GM19395 (cell line): ENCODE results near the gene TAS1R2.
"Not testable (repeated sequence)": the region's sequence is repeated elsewhere in the genome, so short reads cannot be mapped to it uniquely, and the experiment has no call there.

Experiments
- ATAC-seq: cut with Tn5 transposase; IDR thresholded peaks from one replicate; pipeline ENCODE4 v1.9.1; 2021; ENCODE audit warnings: mild to moderate bottlenecking, moderate library complexity; ENCODE audit not compliant: unreplicated experiment

TAS1R2 gene

DNA sequence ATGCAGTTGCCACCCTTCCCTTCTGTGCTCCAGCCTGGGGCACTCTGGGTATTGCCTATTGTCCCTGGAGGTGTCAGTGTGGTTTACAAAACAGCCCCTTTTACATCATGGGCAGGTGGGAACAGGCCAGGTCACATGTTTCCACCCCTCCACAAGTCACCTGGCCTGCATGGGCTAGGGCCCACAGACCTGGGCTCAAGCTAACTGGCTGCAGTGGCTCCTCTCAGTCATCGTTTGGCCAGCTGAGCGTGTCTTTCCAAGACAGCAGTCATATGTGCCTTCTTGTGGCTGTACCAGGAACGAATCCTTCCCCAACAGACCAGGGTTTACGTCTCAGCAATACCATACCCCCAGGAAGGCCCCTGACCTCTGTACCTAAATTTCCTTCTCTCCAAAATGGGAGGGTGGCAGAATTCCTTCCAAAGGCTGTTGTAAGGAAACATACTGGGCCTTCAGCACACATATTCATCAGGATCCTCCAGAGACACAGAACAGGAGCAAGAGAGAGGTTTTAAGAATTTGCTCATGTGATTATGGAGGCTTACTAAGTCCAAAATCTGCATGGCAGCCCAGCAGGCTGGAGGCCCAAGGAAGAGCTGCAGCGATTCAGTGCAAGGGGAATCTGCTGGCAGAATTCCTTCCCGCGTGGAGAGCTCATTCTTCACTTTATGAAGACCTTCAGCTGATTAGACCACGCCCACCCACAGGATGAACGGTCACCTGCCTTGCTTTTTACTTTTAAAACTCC is 10.6 kb upstream of the TAS1R2 start:
- no peak for ATAC-seq

DNA sequence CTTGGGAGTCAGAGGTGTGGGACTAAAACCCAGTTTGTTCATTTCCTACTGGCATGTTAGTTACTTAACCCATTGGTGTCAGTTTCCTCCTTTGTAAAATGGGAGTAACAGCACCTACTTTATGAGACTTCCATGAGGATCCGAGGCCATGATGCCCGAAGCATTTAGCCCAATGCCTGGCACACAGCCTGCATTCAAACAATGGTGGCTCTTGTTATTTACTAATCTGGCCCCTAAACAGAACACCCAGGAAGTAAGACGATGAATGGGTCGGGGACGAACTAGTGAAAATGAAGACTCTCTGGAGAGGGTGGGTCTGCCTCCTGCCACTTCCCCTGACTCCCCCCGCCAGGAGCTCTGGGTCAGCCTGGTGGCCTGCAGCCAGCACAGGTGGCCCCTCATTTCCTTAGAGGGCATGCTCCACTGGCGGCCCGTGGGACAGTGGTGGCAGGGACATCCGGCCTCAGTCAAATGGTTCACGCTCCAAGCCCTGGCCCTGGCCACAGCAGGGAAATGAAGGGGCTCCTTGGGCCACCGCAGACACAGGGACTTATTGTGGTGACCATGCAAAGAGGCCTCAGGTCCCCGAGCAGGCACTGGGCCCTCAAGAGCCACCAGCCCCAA is 9.5 kb upstream of the TAS1R2 start:
- ATAC-seq = no peak

DNA sequence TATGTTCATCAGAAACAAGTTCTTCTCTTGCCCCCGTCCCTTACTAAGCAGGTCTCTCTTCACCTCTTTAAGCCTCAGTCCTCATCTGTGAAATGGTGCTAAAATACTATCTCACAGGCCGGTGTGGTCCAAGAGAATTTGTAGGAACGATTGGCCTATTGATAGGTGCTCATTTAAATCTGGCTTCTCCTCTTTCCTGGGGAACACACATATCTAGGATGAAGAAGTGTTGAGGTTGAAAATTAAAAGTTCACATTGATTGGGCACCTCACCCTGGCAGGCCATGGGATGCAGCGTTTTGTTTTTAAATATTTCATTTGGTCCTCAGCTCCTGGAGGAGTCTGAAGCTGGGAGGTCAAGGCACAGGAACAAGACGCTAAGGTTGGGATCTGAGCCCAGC is 8.9 kb upstream of the TAS1R2 start:
- no peak for ATAC-seq

DNA sequence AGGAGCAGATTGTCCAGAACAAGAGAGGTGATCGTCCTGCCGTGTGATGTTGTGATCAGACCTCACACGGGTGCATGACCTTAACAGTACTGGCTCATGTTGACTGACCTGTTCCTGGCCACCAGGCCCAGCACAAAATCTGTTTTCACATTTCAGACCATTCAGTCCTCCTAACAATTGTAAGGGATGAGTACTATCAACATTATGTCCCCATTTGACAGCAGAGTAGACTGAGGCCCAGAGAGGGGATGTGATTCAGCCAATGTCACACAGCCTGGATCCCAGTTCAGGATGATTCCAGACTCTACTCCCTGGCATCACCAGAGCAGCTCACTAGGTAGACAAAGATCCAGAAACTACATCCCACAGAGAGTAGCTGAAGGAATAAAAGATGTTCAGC is 7.4 kb upstream of the TAS1R2 start:
- ATAC-seq = no peak

DNA sequence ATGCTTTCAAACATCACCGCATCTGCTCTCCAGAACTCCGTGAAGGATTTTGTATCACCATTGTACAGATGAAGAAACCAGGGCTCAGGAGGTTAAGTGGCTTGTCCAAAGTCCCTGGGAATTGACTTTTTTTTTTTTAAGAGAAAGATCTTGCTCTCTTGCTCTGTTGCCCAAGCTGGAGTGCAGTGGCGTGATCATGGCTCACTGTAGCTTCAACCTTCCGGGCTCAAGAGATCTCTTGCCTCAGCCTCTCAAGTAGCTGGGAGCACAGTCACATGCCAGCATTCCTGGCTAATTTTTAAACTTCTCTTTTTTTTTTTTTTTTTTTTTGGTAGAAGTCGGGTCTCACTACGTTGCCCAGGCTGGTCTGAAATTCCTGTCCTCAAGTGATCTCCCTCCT is 6.9 kb upstream of the TAS1R2 start:
- no peak for ATAC-seq

- no peak for ATAC-seq
Observed at GRCh38 chr1:18865176-18865575, 5.7 kb upstream of the TAS1R2 start.

GRCh38 chr1:18861590-18861989 is 2.1 kb upstream of the TAS1R2 start:
- no peak for ATAC-seq

DNA sequence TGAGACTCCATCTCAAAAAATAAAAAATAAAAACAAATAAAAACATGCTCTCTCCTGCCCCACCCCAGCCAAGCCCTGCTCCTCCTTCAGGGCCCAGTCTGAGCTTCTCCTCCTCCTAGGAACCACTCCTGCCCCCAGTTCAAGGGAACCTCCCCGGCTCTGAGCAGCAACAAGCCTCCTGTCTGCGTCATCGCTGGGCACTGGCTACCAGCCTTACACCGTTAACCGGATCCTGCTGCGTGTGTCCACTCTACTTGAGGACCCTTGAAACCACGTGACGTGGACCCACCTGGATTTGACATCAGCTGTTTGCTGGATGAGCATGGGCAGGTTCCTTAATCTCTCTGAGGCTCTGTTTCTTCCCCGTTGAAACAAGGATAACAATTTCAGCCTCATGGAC is 1.6 kb upstream of the TAS1R2 start:
- ATAC-seq = no peak

DNA sequence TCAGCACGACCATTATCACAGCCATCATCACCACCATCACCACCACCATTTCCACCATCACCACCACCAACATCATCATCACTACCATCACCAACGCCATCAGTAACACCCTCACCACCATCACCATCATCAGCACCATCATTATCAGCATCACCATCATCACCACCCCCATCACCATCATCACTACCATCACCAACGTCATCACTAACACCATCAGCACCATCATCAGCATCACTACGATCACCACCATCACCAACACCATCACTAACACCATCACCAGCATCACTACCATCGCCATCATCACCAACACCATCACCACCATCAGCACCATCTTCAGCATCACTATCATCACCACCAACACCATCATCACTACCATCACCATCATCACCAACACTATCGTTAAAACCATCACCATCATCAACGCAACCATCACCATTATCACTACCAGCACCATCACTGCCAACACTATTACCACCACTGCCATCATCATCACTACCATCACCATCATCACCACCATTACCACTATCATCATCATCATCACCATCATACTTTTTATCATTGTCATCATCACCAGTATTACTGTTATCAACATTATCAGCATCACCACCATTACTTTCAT is 1.3 kb downstream of the TAS1R2 start:
- no peak for ATAC-seq

DNA sequence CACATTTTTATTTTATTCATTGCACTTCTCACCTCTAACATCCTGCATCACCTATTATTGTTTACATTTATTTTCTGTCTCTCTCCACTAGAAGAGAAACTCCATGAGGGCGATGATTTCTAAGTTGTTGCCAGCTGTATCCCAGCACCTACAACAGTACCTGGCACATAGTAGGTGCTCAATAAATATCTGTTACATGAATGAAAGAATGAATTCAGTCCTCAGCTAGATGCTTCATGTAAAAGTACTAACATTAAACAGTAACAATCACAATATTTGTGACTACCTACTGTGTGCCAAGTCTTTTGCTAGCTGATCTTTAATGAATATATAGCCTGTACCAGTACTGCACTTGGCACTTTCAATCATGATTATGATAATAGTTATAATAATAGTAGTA is 3.0 kb downstream of the TAS1R2 start:
- ATAC-seq = no peak

- ATAC-seq = no peak
Observed at GRCh38 chr1:18855573-18855972, 3.9 kb downstream of the TAS1R2 start.

DNA sequence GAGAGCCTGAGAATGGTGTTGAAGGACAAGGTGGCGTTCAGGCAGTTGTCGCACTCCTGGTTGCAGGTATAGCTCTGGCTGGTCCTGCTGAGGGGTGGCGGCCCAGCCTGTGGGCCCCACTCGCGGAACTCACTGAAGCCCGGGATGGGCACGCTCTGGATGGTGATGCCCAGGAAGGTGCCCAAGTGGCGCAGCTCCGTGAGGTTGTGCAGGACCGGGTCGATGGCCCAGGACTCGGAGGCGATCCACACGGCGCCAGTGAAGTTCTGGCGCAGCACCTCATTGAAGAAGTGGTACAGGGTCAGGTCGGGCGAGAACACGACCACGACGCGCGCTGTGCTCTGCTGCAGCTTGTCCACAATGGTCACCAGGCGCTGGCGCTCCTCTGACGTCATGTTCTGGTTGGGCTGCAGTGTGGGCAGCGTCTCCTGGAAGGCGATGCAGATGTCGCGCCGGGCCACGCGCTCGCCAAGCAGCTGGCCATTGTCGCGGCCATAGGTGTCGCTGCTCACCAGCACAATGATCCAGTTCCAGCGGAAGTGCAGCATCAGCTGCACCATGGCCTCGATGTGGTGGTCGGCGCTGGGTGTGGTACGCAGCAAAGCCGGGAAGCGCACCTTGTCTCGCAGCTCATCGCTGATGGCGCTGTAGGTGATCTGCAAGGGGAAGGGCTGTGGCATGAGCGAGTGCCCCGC is 5.0 kb downstream of the TAS1R2 start:
- ATAC-seq = no peak

DNA sequence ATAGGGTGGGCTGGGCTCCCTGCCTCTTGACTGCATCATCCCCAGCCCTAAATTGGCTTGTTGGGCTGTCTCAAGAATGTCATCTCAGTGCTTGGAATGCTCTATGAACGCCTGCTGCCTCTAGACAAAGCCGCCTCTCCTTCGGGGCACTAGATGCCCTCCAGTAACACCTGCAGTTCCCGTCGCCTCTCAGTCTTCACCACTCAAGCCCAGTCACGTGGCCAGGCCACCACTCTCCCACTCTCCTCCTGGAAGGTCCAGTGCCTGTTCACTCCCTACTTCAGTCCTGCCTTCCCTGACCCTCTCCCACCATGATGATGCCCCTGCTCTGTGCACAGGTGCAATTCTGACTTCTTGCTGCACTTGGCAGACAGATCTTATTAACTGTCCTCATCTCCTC is 7.0 kb downstream of the TAS1R2 start:
- no peak for ATAC-seq

DNA sequence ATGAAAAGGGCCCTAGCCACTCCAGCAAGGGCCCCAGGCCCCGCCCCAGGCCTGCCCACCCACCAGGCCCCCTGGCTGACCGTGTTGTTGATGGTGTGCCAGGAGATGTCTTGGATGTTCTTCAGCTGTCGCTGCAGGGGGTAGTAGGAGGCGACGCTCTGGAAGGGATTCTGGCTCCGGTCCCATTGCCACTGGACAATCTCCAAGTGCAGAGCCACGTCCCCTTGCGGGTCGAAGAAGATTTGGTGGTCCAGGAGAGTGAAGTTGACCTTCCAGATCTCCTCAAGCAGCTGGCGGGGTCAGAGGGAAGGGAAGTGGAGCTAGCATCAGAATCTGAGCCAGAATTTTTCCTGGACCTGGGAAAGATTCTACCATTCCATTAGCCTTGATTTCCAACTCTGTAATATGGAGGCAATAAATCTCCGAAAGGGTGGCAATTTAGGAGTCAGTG is 10.2 kb downstream of the TAS1R2 start:
- no peak for ATAC-seq

- ATAC-seq = not testable (repeated sequence)
Observed at GRCh38 chr1:18847723-18848122, 11.7 kb downstream of the TAS1R2 start.

GRCh38 chr1:18840145-18840544 is 19.3 kb downstream of the TAS1R2 start:
- no peak for ATAC-seq

DNA sequence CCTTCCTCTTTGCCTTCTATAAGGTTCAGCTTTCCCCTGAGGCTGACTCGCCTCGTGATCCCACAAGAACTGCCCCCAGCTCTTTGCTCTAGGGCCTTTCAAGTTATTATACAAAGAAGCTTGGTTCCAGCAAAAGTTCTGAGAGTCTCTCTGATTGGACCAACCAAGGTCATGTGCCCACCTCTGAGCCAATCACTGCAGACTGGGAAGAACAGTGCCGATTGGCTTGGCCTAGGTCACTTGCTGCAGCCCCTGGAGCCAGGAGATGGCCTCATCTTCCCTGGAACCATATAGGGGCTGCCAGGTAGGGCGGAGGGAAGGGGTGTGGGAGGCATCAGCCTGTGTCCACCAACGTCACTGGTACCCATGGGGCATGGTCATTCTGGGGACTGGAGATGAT is 22.8 kb downstream of the TAS1R2 start:
- ATAC-seq = no peak

- ATAC-seq = not testable (repeated sequence)
Observed at GRCh38 chr1:18832319-18832718, 27.1 kb downstream of the TAS1R2 start.

DNA sequence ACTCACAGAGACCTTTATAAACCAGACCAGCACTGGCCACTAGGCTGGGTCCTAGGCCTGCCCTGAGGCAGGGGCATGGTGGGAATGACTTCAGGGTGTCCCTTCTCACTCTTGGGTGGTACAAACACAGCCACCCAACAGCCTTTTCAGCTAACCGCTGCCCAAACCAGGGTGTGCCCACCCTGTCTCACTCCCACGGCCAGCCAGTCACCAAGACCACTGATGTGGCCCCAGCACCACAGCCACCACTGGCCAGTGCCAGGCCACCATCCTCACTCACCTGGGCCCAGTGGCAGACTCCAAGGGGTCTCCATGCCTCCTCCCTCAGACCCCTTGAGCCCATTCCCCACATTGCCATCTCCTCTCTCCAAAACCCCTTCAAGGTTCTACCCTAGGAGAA is 27.8 kb downstream of the TAS1R2 start:
- ATAC-seq = no peak

DNA sequence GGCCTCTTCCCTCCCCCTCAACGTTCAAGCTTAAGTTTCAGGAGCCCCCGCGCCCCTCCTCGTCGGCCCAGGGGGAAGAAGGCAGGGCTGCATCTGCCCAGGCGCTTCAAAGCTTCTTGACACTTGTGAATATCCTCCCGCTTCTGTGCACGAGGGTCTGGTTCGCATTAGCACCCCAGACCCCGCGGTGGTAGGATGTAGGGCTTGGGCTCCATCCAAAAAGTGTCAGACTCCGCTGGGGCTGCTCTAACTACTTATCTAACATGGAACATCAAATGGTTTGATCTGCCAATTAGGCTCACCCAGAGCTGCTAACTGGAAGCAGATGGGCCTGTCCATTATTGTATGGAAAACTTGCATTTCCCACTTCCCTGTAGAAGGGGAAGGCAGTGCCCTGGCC is 28.9 kb downstream of the TAS1R2 start:
- ATAC-seq = no peak

GRCh38 chr1:18829671-18830070 is 29.8 kb downstream of the TAS1R2 start:
- no peak for ATAC-seq

- no peak for ATAC-seq
Observed at GRCh38 chr1:18828224-18828623, 31.2 kb downstream of the TAS1R2 start.
